C4-2B (cell line): ENCODE measurements around the gene NRXN3.

ENCODE experiments used
- H3K27ac ChIP-seq: fragments of 450-650 bp; 2 replicates; pipeline ENCODE4 v1.5.1; 2017
- CTCF ChIP-seq: fragments of 450-650 bp; conservative IDR thresholded peaks from 2 replicates; pipeline ENCODE4 v1.5.1; 2017; ENCODE audit warnings: mild to moderate bottlenecking
- ZFX ChIP-seq: fragments of 450-650 bp; IDR thresholded peaks from 2 replicates; pipeline ENCODE4 v1.6.1; 2017

The NRXN3 gene

GRCh38 chr14:79663453-79663852, 1493.3 kb downstream of the NRXN3 start:
- TF ChIP-seq ZFX (no peak), CTCF (no peak)
- H3K27ac ChIP-seq, result no peak overlapping the region

GRCh38 chr14:79665556-79665955, 1495.4 kb downstream of the NRXN3 start:
- TF ChIP-seq ZFX (no peak), CTCF (no peak)
- no peak overlapping the region for H3K27ac ChIP-seq

GRCh38 chr14:79668951-79669350, 1498.8 kb downstream of the NRXN3 start:
- TF ChIP-seq CTCF, result no peak
- H3K27ac ChIP-seq, result no peak overlapping the region

GRCh38 chr14:79670811-79671210, 1500.6 kb downstream of the NRXN3 start:
- H3K27ac ChIP-seq, result no peak overlapping the region
- TF ChIP-seq ZFX, result no peak
- TF ChIP-seq CTCF, result no peak

GRCh38 chr14:79680087-79680486, 1509.9 kb downstream of the NRXN3 start:
- TF ChIP-seq ZFX (no peak), CTCF (no peak)
- H3K27ac ChIP-seq, result no peak overlapping the region

- TF ChIP-seq ZFX (no peak), CTCF (no peak)
- no peak overlapping the region for H3K27ac ChIP-seq
Measured at GRCh38 chr14:79686196-79686595, 1516.0 kb downstream of the NRXN3 start.

GRCh38 chr14:79690960-79691359, 1520.8 kb downstream of the NRXN3 start:
- H3K27ac ChIP-seq, result no peak overlapping the region
- TF ChIP-seq CTCF (no peak), ZFX (no peak)
